Esophagus squamous epithelium (tissue), 4 donors: ENCODE measurements around the gene PDZK1.
"Not testable (repeated sequence)": the region's sequence is repeated elsewhere in the genome, so short reads cannot be mapped to it uniquely, and the experiment has no call there.

Source experiments
- CTCF ChIP-seq, 6 experiments: fragments of 450-650 bp in 4 of 6; fragments of 200-600 bp in 2 of 6; sonication (generic) in 2 of 6; IDR thresholded peaks; one replicate each; pipeline ENCODE4 v1.5.1; 2016 to 2019; ENCODE audit warnings: antibody characterized with exemption in 6 of 6, mild to moderate bottlenecking in 4 of 6, moderate library complexity in 4 of 6
- POLR2A ChIP-seq, 4 donors: fragments of 450-650 bp; IDR thresholded peaks; one replicate each; pipeline ENCODE4 v1.6.1; 2017; ENCODE audit warnings: antibody characterized with exemption in 4 of 4, mild to moderate bottlenecking in 4 of 4, moderate library complexity in 3 of 4

- TF ChIP-seq POLR2A, CTCF (IDR thresholded peaks at IDR 0.05): not testable (repeated sequence)
Observed at GRCh38 chr1:145636237-145636636, 70.9 kb downstream of the PDZK1 start.
